ENCODE results near the gene ALPK3.

The ALPK3 gene

GRCh38 chr15:84921121-84921520 lies 104.0 kb downstream of the ALPK3 start:
- DNase-seq (ENCODE audit: low spot score), result no peak
- TF ChIP-seq CTCF (IDR thresholded peaks at IDR 0.05; ENCODE audit: extremely low read depth, missing control alignments), result no peak

- DNase-seq (ENCODE audit: low spot score), result no peak
- no peak for TF ChIP-seq CTCF (IDR thresholded peaks at IDR 0.05; ENCODE audit: extremely low read depth, missing control alignments)
Measured at GRCh38 chr15:84922530-84922929, 105.4 kb downstream of the ALPK3 start.

Measured in GM20000 (cell line).